Dendritic cell treated with granulocyte-macrophage colony-stimulating factor and Interleukin-4, amounts not matched to agents 40 ng/mL and 50 ng/mL, for 4 days (primary cell): ENCODE measurements around the gene IGF2R.
"Not testable (repeated sequence)": the region's sequence is repeated elsewhere in the genome, so short reads cannot be mapped to it uniquely, and the experiment has no call there.

ENCODE experiments used
- H3K27ac Mint-ChIP-seq: one replicate; pipeline ENCODE4 v1.8.0; 2022; ENCODE audit warnings: mild to moderate bottlenecking, mixed read lengths
- H3K27me3 Mint-ChIP-seq: one replicate; pipeline ENCODE4 v1.8.0; 2022; ENCODE audit warnings: mild to moderate bottlenecking, mixed read lengths
- H3K36me3 Mint-ChIP-seq: one replicate; pipeline ENCODE4 v1.8.0; 2022; ENCODE audit warnings: low read depth, mixed read lengths
- H3K4me1 Mint-ChIP-seq: one replicate; pipeline ENCODE4 v1.8.0; 2022; ENCODE audit warnings: low read depth, mixed read lengths
- H3K4me3 Mint-ChIP-seq: one replicate; pipeline ENCODE4 v1.8.0; 2022; ENCODE audit warnings: mild to moderate bottlenecking, moderate library complexity, mixed read lengths
- H3K9me3 Mint-ChIP-seq: one replicate; pipeline ENCODE4 v1.8.0; 2022; ENCODE audit warnings: mixed read lengths
- intact Hi-C: fragments of 100-400 bp; cut with micrococcal nuclease; formaldehyde crosslinking; loops from one replicate; pipeline ENCODE4 v1.15.0; 2022

IGF2R gene

GRCh38 chr6:160102956-160103824, 134.3 kb downstream of the IGF2R start:
- Mint-ChIP-seq H3K9me3 (no peaks in the 10 kb centered on the region), H3K27me3 (no peaks in the 10 kb centered on the region), H3K4me3 (no peak overlapping the region), H3K4me1 (peaks cover 28% of the 10 kb centered on the region), H3K36me3 (peaks cover 88% of the 10 kb centered on the region), H3K27ac (no peak overlapping the region)
- intact Hi-C loops: loop anchor here (5.0 kb wide), 1 partner anchor 241 kb away; no protein-coding TSS in a partner anchor

- intact Hi-C loops: loop anchor here (5.0 kb wide), 1 partner anchor 241 kb away; no protein-coding TSS in a partner anchor
- no peak overlapping the region for H3K4me3 Mint-ChIP-seq
- no peak overlapping the region for H3K27ac Mint-ChIP-seq
- H3K36me3 Mint-ChIP-seq: peaks cover 88% of the 10 kb centered on the region
- H3K9me3 Mint-ChIP-seq: no peaks in the 10 kb centered on the region
- no peaks in the 10 kb centered on the region for H3K27me3 Mint-ChIP-seq
- peaks cover 27% of the 10 kb centered on the region for H3K4me1 Mint-ChIP-seq
Measured at GRCh38 chr6:160103825-160104100, 134.9 kb downstream of the IGF2R start.

- Mint-ChIP-seq H3K4me3 (no peak overlapping the region), H3K27ac (no peak overlapping the region), H3K9me3 (no peaks in the 10 kb centered on the region), H3K36me3 (peaks cover 91% of the 10 kb centered on the region), H3K27me3 (no peaks in the 10 kb centered on the region), H3K4me1 (peaks cover 15% of the 10 kb centered on the region)
- intact Hi-C loops: loop anchor here (5.0 kb wide), 1 partner anchor 243 kb away; no protein-coding TSS in a partner anchor
Measured at GRCh38 chr6:160104821-160105517, 136.1 kb downstream of the IGF2R start.

GRCh38 chr6:160106010-160106409, 137.1 kb downstream of the IGF2R start:
- Mint-ChIP-seq H3K4me1 (peaks cover 8% of the 10 kb centered on the region), H3K36me3 (peaks cover 93% of the 10 kb centered on the region), H3K27me3 (no peaks in the 10 kb centered on the region), H3K4me3 (no peak overlapping the region), H3K9me3 (no peaks in the 10 kb centered on the region), H3K27ac (no peak overlapping the region)
- intact Hi-C loops: no loop called here

GRCh38 chr6:160106701-160107100, 137.8 kb downstream of the IGF2R start:
- H3K36me3 Mint-ChIP-seq: peaks cover 86% of the 10 kb centered on the region
- no peak overlapping the region for H3K27ac Mint-ChIP-seq
- H3K4me1 Mint-ChIP-seq: peaks cover under 1% of the 10 kb centered on the region
- no peaks in the 10 kb centered on the region for H3K27me3 Mint-ChIP-seq
- H3K4me3 Mint-ChIP-seq: no peak overlapping the region
- intact Hi-C loops: no loop called here
- H3K9me3 Mint-ChIP-seq: no peaks in the 10 kb centered on the region

GRCh38 chr6:160108077-160108476, 139.2 kb downstream of the IGF2R start:
- Mint-ChIP-seq H3K9me3 (no peaks in the 10 kb centered on the region), H3K36me3 (peaks cover 73% of the 10 kb centered on the region), H3K4me3 (no peak overlapping the region), H3K27ac (no peak overlapping the region), H3K27me3 (no peaks in the 10 kb centered on the region), H3K4me1 (no peaks in the 10 kb centered on the region)
- intact Hi-C loops: no loop called here

GRCh38 chr6:160110586-160111123, 141.8 kb downstream of the IGF2R start:
- H3K27ac Mint-ChIP-seq: no peak overlapping the region
- intact Hi-C loops: no loop called here
- no peak overlapping the region for H3K4me3 Mint-ChIP-seq
- H3K36me3 Mint-ChIP-seq: peaks cover 57% of the 10 kb centered on the region
- H3K4me1 Mint-ChIP-seq: no peaks in the 10 kb centered on the region
- no peaks in the 10 kb centered on the region for H3K27me3 Mint-ChIP-seq
- H3K9me3 Mint-ChIP-seq: no peaks in the 10 kb centered on the region

- no peak overlapping the region for H3K4me3 Mint-ChIP-seq
- peaks cover 46% of the 10 kb centered on the region for H3K36me3 Mint-ChIP-seq
- H3K27ac Mint-ChIP-seq: no peak overlapping the region
- H3K9me3 Mint-ChIP-seq: no peaks in the 10 kb centered on the region
- intact Hi-C loops: no loop called here
- H3K4me1 Mint-ChIP-seq: no peaks in the 10 kb centered on the region
- H3K27me3 Mint-ChIP-seq: no peaks in the 10 kb centered on the region
Measured at GRCh38 chr6:160111806-160112205, 142.9 kb downstream of the IGF2R start.

- intact Hi-C loops: no loop called here
- H3K36me3 Mint-ChIP-seq: peaks cover 36% of the 10 kb centered on the region
- H3K27me3 Mint-ChIP-seq: no peaks in the 10 kb centered on the region
- H3K9me3 Mint-ChIP-seq: peaks cover 6% of the 10 kb centered on the region
- no peak overlapping the region for H3K4me3 Mint-ChIP-seq
- H3K27ac Mint-ChIP-seq: no peak overlapping the region
- no peaks in the 10 kb centered on the region for H3K4me1 Mint-ChIP-seq
Measured at GRCh38 chr6:160112628-160113299, 143.9 kb downstream of the IGF2R start.

GRCh38 chr6:160114536-160114935, 145.7 kb downstream of the IGF2R start:
- H3K27me3 Mint-ChIP-seq, H3K4me3 Mint-ChIP-seq, H3K4me1 Mint-ChIP-seq, intact Hi-C loops, H3K27ac Mint-ChIP-seq: not testable (repeated sequence)
- Mint-ChIP-seq H3K36me3 (peaks cover 18% of the 10 kb centered on the region), H3K9me3 (peaks cover 12% of the 10 kb centered on the region)

- peaks cover 11% of the 10 kb centered on the region for H3K36me3 Mint-ChIP-seq
- intact Hi-C loops: no loop called here
- H3K9me3 Mint-ChIP-seq: peaks cover 12% of the 10 kb centered on the region
- peaks cover 1% of the 10 kb centered on the region for H3K27me3 Mint-ChIP-seq
- H3K27ac Mint-ChIP-seq: no peak overlapping the region
- H3K4me1 Mint-ChIP-seq: no peaks in the 10 kb centered on the region
- no peak overlapping the region for H3K4me3 Mint-ChIP-seq
Measured at GRCh38 chr6:160115421-160115820, 146.5 kb downstream of the IGF2R start.

GRCh38 chr6:160116411-160116810, 147.5 kb downstream of the IGF2R start:
- H3K9me3 Mint-ChIP-seq: peaks cover 12% of the 10 kb centered on the region
- H3K27me3 Mint-ChIP-seq: peaks cover 1% of the 10 kb centered on the region
- intact Hi-C loops: no loop called here
- no peak overlapping the region for H3K27ac Mint-ChIP-seq
- no peaks in the 10 kb centered on the region for H3K4me1 Mint-ChIP-seq
- no peak overlapping the region for H3K4me3 Mint-ChIP-seq
- H3K36me3 Mint-ChIP-seq: peaks cover 11% of the 10 kb centered on the region

GRCh38 chr6:160117137-160117536, 148.3 kb downstream of the IGF2R start:
- Mint-ChIP-seq H3K36me3 (peaks cover 11% of the 10 kb centered on the region), H3K4me1 (no peaks in the 10 kb centered on the region), H3K27ac (no peak overlapping the region)

More at GRCh38 chr6:160117137-160117536, 148.3 kb downstream of the IGF2R start:
- peaks cover 1% of the 10 kb centered on the region for H3K27me3 Mint-ChIP-seq
- H3K9me3 Mint-ChIP-seq: peaks cover 12% of the 10 kb centered on the region
- intact Hi-C loops: no loop called here
- H3K4me3 Mint-ChIP-seq: no peak overlapping the region
